ENCODE measurements around the gene RALGAPA2.
"Not testable (repeated sequence)": the region's sequence is repeated elsewhere in the genome, so short reads cannot be mapped to it uniquely, and the experiment has no call there.

Gene RALGAPA2

DNA sequence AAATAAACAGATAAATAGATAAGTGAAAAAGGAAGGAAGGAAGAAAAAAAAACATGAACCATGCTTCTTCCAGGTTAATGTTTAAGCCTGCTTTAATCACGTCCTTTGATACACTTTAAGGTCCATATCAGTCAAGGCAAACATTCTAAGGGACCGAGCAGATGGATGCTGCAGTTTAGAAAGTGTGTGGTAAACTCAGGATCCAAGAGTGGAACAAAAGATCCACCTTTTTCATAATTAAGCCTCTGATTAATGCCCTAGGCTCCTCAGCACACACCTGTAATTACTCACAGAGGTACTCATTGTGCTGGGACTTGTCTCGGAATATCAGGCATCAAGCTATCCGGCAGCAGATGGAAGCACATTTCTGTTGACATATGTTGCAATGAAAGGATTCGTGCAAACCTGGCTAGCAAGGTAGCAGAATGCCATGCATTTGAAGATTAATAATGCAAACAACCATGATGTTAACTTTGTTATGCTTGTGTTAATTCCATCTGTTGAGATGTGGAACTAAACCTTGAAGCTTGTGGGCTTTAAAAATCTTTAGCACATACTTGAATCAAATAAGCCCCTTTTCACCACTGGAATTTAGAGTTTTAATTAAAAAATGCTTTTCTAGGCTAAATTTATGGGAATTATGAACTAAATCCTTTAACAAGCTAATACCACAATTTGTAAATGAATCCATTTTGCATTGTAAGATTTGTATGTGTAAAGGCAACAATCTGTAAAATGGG is 163.7 kb downstream of the RALGAPA2 start:
- no peak for DNase-seq (ENCODE audit: low read depth in 4 of 4, low spot score in 1 of 4)

DNA sequence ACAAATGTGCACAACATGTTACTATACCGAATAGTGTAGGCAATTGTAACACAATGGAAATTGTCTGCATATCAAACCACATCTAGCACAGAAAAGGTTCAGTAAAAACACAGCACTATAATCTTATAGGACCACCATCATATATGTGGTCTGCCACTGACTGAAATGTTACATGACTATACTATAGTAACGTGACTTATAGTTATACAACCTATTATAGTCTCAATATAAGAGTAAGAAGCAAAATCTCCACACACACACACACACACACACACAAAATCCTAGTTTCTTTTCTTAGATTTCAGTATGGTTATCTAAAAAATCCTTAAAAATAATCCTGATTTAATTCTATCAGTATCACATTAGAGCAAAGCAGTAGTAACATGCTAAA is 164.6 kb downstream of the RALGAPA2 start:
- no peak for DNase-seq (ENCODE audit: low read depth in 4 of 4, low spot score in 1 of 4)

DNA sequence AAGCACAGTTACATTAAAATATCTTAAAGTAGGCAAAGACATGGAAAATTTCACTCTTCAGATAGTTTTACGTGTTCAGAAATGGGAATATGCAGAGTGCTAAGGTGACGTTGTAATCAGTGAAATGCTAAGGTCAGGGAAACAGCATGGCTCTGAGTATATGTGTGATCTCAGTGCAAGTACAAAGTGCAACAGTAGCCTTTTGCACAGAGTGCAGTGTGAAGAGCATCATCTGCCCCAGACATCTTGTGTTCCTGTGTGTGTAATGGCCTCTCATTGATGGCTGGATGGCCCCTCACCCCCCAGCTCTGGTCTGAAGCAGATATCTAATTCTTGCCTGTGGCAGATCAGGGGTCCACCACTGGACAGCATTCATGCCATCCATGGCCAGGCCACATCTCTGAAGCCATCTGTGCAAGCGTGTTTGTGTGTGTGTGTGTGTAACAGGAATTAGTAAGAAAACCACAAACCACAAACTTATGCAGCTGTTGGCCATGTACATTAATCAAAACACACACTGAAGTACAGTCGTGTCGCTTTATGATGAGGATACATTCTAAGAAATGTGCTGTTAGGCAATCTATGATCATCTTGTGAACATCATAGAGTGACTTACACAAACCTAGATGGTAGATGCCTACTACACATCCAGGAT is 165.1 kb downstream of the RALGAPA2 start:
- DNase-seq (ENCODE audit: low read depth in 4 of 4, low spot score in 1 of 4) = no peak

DNA sequence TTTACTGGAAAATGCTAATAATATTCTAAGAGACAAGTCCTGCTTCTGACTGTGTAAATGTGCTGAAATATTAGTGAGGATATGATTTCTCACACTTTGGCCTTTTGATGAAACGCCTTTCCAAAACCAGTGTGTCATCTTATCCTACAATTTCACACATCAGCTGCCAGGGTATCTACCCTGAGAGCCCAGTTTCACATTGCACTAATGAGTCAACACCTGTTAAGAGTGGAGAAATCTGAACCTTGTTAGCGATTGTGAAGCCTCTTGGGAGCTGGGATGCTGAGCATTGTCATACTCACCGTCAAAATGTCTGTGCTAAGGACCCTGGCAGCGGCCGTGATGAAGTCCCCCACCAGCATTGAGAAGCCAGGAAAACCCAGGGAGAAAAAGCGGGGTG is 166.0 kb downstream of the RALGAPA2 start:
- DNase-seq (ENCODE audit: low read depth in 4 of 4, low spot score in 1 of 4) = no peak

DNA sequence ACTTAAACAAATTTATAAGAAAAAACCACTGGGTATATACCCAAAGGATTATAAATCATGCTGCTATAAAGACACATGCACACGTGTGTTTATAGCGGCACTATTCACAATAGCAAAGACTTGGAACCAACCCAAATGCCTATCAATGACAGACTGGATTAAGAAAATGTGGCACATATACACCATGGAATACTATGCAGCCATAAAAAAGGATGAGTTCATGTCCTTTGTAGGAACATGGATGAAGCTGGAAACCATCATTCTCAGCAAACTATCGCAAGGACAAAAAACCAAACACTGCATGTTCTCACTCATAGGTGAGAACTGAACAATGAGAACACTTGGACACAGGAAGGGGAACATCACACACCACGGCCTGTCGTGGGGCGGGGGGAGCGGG is 169.1 kb downstream of the RALGAPA2 start:
- DNase-seq (ENCODE audit: low read depth in 4 of 4, low spot score in 1 of 4) = not testable (repeated sequence)

DNA sequence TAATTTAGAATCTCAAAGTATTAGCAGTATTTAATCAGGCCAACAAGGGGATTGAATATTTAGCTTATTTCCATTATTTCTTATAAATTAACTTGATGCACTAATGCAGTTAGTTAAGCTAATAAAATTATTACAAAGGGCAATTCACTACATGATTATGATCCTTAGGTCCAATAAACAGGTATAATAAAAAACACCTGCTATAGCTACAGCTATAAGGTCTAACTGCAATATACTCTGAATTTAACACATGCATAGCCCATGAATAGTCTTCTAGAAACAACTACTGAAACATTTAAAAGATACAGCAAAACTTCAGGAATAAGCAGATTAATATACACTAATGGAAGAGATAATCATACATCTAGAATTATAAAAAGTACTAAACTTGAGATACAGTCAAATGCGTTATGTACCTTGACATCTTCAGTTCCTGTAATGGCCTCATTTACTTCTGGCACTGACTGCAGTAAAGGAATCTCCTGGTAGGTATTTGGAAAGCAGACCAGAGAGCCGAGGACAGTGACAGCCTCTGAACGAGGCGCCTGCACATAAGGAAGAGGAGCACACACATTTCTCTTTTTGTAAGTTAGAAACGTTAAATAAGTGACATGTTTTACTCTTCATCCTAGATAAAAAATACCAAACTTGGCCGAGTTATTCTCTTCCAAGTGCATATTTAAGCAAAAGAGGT is 176.1 kb downstream of the RALGAPA2 start:
- no peak for DNase-seq (ENCODE audit: low read depth in 4 of 4, low spot score in 1 of 4)

DNA sequence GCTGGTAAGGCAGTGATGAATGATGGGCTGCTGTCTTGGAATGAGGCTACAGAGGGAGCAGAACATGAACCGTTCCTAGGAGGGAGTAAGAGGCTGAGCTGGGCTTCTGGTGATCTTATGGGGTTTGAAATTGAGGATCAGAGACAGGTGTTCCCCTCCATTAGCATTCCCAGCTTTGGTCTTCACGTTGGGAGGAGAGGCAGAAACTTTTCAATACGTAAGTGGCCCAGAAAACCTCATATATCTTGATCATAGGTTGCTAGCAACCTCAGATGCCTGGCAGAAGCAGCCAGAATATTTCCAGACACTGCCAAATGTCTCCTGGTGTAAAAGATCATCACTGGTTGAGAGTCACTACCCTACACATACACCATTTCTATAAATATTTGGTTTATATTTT is 177.4 kb downstream of the RALGAPA2 start:
- no peak for DNase-seq (ENCODE audit: low read depth in 4 of 4, low spot score in 1 of 4)

DNA sequence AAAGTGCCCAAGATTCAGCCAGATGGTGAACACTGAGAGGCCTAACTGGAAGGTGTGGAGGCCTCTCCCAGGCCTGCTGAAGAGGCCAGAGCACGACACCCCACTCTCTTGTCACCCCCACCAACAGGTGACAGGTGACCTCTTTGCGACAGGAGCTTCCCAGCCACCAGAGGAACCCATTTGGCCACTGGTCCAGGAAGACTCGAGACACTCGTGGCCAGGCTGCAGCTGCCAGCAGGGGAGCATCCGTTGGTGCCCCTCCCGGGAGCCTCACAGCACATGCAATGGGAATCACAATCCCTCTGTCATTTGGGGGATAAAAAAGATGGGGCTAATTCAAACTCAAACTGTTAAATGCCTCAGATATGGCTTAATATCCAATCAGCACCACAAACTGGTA is 181.2 kb downstream of the RALGAPA2 start:
- no peak for DNase-seq (ENCODE audit: low read depth in 4 of 4, low spot score in 1 of 4)

DNA sequence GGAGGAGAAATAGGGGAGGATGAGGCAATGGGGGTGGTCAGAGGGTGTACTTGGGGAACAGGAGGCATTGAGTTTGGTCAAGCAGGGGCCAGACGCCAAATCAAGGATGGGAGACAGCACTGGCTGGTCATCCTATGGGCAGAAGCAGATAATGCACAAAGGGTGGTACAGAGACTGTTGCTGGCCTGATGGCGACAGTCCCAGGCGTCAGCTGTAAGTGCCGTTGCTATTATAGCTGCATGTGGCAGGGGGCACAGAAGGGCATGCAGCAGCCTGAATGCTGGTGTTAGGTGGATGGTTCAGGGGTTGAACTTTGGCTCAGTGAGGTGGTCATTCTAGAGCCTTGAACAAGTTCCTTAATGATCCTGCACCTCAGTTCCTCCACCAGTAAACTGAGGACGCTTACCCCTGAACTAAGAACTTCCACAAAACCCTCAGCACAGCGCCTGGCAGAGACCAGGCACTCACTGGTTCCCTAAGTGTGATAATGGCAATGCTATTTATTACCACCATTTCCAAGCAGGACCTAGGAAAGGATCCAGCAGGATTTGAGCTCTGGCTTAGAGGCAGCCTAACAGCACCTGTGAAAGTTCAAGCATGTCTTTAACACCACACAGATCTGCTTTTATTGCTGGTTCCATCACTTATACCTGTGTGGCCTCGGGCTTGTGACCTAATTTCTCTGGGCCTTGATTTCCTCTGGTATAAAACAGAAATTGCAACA is 181.9 kb downstream of the RALGAPA2 start:
- no peak for DNase-seq (ENCODE audit: low read depth in 4 of 4, low spot score in 1 of 4)

DNA sequence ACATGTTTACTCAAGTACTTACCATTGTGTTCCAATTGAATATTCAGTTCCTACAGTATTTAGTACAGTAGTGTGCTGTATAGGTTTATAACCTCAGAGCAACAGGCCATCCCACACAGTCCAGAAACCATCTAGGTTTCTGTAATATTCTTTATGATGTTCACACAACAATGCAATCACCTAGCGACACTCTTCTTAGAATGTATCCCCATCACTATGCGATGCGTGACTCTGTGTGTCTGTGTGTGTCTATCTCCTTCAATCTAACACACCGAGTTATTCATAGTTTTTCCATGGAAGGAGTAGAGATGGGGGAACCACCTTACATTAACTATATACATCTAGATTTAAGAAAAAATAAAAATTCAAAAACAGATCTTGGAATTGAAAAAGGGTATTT is 182.8 kb downstream of the RALGAPA2 start:
- no peak for DNase-seq (ENCODE audit: low read depth in 4 of 4, low spot score in 1 of 4)

DNA sequence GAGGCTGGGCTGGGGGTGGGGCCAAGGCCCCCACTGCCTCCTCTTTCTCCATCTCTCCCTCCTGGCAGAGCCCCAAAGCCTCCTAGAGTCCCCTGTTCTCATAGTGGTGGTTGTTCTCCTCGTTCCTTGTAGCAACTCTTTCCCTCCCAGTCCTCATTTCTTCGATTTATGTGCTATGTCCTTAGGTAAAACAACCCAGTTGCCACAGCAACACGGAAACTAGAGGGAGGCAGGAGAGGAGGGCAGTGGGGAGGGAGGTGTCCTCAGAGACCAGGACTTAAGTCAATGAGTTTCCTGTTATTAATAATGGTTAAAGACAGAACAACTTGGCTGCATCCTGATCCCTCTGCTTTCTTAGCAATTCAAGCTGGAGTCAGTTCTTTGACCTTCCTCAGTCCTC is 183.6 kb downstream of the RALGAPA2 start:
- no peak for DNase-seq (ENCODE audit: low read depth in 4 of 4, low spot score in 1 of 4)

DNA sequence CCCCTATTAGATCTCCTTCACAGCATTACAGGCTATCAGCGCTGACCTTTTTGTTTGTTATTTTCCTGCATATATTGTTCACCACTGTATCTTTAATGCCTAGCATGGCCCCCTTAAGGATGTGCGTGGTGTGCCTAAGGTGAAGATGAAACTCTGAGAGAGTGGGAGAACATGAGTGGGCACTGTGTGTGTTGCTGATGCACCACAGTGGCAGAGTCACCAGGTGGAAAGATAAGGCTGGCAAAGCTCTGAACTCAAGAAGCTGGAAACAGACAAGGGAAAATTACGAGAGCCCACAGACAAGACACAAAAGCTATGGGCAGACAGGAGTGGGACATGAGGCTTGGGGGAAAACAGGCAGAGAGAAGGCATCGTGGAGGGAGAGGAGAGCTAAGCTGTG is 184.8 kb downstream of the RALGAPA2 start:
- no peak for DNase-seq (ENCODE audit: low read depth in 4 of 4, low spot score in 1 of 4)

DNA sequence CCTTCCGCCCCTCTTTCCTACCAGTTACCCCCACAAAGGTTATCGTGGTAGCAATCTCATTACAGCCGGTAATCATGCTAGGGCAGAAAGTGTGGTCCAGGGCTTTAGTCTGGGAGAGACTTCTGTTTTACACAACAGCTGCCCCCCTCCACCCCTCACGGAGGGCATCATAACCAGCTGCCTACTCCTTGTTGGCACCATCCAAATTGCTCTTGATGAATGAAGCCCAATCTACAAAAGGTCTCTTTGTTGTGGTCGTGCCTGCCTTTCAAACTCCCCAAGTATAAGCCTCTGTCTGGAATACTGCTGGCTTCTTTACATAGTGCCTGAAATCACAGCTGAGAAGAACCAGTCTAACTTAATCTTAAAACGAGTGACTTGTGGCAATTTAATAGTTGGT is 186.7 kb downstream of the RALGAPA2 start:
- DNase-seq (ENCODE audit: low read depth in 4 of 4, low spot score in 1 of 4) = no peak

DNA sequence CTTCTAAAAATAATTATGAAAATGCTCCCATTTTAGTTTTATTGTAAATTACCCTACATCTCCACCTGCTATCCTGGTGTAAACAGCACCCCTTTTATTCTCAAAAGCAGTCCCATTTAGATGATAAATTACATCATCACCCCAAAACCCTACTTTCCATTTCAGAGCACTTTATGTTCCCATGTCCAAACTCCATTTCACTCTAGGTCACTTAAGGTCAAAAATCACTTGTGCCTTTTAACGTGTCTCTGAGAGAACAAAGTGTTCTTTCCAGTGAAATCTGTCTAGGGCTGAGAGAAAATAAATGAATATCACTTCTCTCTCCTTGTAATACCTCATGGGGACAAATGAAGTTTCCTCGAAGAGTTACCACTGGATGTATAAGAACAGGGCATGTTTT is 187.2 kb downstream of the RALGAPA2 start:
- no peak for DNase-seq (ENCODE audit: low read depth in 4 of 4, low spot score in 1 of 4)

DNA sequence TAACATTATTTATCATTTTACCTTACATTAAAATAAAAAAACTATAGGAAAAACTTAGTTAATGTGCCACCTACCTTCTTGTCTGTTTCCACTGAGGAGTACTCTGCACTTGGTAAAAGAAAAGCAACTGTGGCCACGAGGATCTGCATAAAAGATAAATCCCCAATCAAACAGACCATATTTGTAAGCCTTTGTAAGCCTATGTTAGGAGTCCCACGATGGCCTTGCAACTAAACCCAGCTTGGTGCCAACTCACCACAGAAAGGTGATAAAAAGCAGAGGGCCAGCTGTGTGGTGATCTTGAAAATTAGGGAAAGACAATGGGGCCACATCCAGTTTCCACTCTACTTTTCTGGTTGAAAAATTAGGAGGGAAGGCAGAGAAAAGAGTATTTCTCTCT is 187.7 kb downstream of the RALGAPA2 start:
- DNase-seq (ENCODE audit: low read depth in 4 of 4, low spot score in 1 of 4) = no peak

DNA sequence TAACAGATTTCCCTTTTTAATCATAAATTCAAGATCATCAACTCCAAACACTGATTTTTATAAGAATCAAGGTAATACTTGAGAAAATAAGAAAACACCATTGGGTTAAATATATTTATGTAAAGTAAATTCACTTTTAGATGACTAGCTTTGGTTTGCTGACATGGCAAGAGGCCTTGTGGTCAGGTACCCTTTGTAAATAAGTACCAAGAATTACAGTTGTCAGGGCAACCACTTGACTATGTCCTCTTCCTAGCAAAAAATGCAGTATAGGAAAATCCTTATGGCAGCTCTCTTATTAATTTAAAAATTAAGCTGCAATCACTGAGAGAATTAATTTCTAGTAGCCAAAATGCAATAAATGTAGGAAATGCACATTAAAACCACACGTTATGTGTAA is 190.7 kb downstream of the RALGAPA2 start:
- no peak for DNase-seq (ENCODE audit: low read depth in 4 of 4, low spot score in 1 of 4)

DNA sequence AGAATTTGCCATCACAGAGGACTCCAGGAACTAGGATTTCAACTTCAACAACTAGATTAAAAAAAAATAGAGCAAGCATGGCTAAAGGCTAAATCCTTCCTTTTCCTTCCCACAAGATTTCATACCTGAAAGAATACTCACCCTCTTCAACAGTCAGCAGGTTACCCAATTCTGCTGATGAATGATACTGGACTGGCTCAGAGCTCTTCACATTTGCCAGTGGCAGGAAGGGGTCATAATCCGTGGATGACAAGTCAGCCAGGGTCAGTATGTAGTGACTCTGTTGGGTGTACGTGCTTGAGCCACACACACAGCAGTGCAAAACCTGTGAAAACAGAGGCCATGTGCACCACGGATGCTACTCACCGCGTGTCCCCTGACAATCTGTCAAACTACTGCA is 191.7 kb downstream of the RALGAPA2 start:
- no peak for DNase-seq (ENCODE audit: low read depth in 4 of 4, low spot score in 1 of 4)

DNA sequence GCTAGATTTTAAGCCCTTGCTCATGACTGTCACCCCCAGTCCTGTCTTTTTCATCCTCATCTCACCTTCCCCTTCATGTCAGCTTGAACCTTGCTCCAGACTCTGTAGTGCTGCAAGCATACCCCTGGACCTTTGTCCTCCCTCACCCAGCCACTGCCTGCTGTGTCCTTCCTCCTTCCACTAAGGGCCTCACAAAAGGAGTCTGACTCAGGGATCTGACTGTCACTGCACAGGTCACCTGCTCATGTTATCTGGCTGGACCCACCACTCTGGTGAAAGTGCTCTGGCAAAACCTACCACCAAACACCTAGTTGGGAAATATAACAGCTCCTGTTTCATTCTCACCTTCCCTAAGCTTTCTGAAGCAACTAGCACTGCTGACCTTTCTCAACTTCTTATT is 193.2 kb downstream of the RALGAPA2 start:
- DNase-seq (ENCODE audit: low read depth in 4 of 4, low spot score in 1 of 4) = no peak

DNA sequence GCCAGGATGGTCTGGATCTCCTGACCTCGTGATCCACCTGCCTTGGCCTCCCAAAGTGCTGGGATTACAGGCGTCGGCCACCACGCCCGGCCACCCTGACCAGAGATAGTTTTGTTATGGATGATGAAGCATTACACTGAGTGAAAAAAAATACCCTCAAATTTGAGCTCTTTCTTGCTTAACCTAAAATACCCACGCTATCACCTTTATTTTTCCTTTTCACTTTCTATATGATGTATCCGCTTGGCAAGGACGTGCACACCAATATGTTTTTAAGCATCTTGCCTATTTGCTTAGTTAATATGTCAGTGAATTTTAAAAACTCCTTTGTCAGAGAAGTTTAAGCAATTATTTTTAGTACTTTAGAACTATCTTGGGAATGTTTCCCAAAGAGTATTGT is 194.2 kb downstream of the RALGAPA2 start:
- no peak for DNase-seq (ENCODE audit: low read depth in 4 of 4, low spot score in 1 of 4)

DNA sequence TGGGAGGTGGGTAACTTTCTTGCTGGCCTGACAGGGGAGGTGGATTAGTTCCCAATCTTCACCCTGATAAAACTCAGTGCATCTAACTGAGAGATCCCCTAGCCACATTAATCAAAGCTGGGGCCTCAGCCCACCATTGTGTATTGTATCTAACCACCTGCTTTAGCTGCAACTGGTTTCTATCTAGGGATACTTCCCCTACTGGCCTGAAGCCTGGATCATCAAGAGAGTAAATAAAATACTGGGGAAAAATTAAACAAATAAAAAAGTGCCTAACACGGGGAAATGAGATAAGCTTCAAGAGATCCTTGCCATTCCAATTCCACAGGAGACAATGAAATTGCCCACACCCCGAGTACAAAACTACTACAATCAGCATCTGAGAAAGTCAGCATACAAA is 195.1 kb downstream of the RALGAPA2 start:
- no peak for DNase-seq (ENCODE audit: low read depth in 4 of 4, low spot score in 1 of 4)

DNA sequence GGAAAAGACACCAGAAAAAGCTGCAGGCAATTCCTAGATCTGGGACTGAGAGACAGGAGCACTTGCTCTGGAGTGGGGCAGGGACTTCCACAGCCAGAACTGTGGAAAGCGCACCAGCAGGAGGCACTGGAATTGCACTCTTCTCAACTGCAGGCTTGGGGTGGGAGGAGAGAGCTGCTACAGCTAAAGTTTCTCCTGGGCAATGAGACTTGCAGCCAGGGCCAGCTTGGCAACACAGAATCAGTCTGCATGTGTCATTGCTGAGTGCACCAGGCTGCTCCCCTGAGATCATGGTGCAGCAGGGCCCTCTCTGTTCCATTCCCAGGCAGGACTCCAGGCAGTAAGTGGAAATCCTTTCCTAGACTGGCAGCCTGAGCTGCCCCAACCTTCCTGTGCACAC is 198.7 kb downstream of the RALGAPA2 start:
- no peak for DNase-seq (ENCODE audit: low read depth in 4 of 4, low spot score in 1 of 4)

DNA sequence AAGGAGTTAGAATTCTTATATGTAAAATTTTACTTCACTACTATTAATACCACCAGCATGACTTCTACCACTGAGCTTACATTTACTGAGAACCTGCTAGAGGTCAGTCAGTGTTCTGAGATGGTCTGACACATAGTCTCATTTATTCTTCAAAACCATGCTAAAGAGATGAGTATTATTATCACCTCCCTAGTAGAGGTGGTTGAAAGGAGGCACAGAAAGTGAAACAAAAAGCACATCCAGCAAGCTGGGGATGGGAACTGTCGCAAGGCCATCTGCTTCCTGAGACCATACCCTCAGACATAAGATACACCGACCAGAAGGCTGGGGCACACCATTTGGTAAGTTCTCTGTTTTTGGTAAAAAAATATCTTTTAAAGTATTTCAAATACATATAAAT is 206.9 kb downstream of the RALGAPA2 start:
- DNase-seq (ENCODE audit: low read depth in 4 of 4, low spot score in 1 of 4) = no peak

All from stimulated activated CD4-positive, alpha-beta T cell treated with anti-CD3 and anti-CD28 coated beads, Interleukin-1b, Interleukin-23, amount 100 ng/mL, for 24 hours (primary cell).